Urothelium cell line (cell line): ENCODE data around the gene CBX7.
A peak's percentile ranks its signal among the peaks of the same experiment; 100 is the strongest.

ENCODE experiments used
- DNase-seq: peaks from one replicate; pipeline ENCODE4 v3.0.0; 2011; ENCODE audit warnings: low spot score, mixed read lengths
- FAIRE-seq: peaks from 2 replicates; lab custom pipeline; 2011; peaks lifted over from hg19 to GRCh38; lab: Jason Lieb, UNC

The CBX7 gene

DNA sequence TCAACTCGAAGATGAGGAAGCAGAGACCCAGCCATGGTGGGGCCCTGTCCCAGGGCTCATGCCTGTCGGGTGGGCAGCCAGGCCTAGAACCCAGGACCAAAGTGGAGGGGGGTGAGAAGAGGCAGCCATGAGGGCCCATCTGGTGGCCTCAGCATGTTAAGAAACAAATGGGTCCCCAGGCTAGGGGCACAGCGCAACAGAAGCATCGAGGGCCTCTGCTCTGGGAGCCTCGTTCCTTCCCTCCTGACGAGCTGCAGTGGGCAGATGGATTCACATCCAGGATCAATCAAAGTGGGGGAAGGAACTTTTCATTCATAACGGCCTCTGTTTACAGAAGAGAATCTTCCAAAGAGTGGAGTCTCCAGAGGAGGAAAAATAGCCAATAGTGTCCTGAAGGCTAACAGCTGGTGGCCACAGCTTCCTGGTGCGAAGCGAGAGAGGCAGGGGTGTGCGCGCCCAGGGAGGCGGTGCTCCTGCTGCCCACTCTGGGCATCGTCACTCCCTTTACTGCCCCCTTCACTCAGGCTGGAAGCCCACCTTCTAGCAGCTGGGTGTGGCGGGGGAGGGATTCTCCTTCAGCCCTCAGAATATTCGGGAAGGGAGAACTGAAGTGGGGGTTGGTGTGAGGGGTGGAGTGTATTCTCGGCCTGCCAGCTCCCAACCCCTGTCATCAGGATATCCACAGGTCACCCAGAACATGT is 4.3 kb downstream of the CBX7 start:
- FAIRE-seq = peak; percentile 5
- DNase-seq = no peak

DNA sequence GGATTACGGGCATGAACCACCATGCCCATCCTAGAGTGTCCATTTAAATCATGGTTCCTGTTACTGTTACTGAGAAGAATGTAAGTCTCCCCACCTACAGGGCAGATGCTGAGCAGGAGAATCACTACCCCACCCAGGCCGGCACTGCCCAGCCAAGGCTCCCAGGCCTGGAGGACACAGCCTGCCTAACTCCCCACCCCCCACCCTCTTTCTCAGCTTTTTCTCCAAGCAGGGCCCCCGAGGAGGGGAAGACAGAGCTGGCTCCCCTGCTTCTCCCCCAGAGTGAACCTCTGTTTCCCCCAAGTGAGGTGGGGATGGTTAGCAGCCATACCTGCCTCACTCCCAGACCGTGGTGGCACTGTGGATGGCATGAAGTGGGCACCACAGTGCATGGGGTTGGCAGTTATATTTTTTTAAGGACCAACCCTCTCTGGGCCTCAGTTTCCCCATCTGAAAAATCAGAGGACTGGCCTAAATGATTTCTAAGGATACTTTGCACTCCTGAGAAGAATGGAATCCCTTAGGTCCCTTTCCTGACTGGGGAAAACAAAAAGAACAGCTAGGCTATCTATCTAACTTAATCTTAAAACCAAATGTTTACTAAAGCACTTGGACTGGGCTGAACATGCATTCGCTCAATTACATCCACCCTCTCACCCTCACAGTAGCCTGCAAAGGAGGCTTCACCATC is 5.0 kb downstream of the CBX7 start:
- FAIRE-seq = no peak

DNA sequence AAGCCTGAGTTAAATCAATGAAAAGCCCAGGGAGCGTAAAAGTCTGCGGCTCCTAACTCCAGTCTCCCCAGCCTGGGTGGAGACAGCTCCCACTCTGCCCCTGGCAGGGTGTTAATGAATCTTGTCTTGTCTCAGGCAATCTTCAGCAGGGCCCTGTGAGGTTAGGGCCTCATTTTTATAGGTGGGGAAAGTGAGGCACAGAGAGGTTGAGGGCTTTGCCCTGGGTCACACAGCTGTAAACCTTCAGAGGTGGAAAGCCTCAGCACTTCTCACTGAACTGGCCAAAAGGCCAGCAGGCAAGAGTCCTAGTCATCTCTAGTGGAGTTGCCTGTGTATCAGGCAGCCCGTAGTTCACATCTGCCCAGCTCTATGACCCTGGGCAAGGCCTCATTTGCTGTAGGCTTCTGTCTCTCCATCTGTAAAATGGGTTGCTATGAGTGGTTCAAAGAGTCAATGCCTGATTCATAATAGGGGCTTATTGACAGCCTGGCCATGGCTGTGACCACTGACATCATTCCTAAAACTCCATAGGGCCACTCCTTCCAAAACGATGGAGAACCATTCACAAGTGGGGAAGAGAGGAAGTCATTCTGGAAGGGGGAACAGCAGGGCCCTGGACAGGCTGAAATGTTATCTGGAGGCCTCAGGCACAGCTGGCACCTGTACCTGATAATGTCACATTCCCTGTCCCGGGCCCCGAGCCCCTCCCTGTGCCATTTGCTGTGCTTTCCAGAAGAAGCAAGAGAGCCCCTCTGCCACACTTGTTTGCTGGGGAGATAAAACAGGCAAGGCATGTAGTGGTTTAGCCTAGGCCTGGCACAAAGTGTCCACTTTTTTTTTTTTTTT is 6.0 kb downstream of the CBX7 start:
- DNase-seq = no peak
- FAIRE-seq = no peak

More for the DNA sequence above, 5.0 kb downstream of the CBX7 start:
- DNase-seq = no peak

DNA sequence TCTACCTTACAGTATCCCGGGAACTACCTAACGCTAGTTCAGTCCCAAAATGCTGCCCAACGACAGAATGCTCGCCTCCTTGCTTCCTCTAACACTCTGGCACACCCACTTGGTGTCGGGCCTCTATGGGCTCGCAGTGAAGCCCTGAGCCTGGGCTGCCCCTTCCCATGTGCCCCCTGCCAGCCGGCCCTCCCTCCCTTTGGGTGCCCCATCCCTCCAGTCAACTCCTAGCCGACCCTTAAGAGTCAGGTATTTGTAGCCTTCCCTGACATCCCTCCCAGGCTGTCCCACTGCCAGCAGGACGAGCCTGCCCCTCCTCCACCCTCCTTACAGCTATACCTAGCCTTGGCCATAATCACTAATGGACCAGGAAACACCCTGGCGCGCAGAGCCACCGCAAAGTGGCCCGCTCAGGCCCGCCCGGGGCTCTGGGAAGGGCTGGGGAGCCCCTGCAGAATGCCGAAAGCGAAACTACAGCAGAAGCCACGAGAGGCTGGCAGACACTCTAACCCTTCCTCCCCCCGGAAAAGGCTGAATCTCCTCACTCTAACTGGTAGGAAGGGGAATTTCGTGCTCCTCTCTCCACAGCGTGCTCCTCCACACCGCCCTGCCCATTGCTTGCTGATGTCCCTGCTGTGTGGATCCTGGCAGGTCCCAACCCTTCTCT is 8.2 kb downstream of the CBX7 start:
- no peak for FAIRE-seq
- no peak for DNase-seq

DNA sequence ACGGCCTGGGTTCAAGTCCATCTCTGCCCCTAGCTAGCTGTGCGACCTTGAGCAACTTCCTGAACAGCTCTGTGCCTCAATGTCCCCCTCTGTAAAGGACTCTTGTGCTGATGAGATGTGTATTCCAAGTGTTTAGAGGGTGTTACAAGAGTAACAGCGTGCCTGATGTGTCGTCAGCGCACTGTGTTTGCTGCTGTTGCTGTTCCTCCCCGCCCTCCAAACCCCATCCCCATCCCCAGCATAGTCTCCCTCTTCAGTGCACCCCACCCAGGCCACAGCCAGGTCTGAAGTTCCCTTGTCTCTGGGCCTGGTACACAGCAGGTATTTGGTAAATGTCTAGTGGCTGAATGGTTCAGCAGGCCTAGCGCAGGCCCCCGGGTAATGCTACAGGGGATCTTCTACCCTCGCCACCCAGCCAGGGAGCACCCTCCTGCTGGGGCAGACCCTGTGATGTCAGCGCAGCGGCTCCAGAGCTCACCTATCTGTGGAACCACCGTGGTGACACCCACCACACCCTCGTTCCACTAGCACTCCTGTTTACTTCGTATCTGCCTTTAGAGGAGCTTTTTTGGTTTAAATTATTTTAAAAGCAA is 10.3 kb downstream of the CBX7 start:
- DNase-seq = no peak
- peak; percentile 88 for FAIRE-seq

- FAIRE-seq (no peak), DNase-seq (no peak)
Observed at GRCh38 chr22:39139933-39140332, 12.5 kb downstream of the CBX7 start.

GRCh38 chr22:39138357-39138997 is 14.0 kb downstream of the CBX7 start:
- FAIRE-seq = no peak
- no peak for DNase-seq

- no peak for FAIRE-seq
- no peak for DNase-seq
Observed at GRCh38 chr22:39136317-39136716, 16.2 kb downstream of the CBX7 start.

GRCh38 chr22:39135092-39135896 is 17.2 kb downstream of the CBX7 start:
- peak; percentile 79 for DNase-seq
- peak; percentile 50 for FAIRE-seq

GRCh38 chr22:39134366-39135091 is 18.0 kb downstream of the CBX7 start:
- peak; percentile 20 for FAIRE-seq
- no peak for DNase-seq

- DNase-seq (no peak), FAIRE-seq (no peak)
Observed at GRCh38 chr22:39133871-39134270, 18.6 kb downstream of the CBX7 start.

GRCh38 chr22:39132871-39133524 is 19.5 kb downstream of the CBX7 start:
- DNase-seq (no peak), FAIRE-seq (no peak)

DNA sequence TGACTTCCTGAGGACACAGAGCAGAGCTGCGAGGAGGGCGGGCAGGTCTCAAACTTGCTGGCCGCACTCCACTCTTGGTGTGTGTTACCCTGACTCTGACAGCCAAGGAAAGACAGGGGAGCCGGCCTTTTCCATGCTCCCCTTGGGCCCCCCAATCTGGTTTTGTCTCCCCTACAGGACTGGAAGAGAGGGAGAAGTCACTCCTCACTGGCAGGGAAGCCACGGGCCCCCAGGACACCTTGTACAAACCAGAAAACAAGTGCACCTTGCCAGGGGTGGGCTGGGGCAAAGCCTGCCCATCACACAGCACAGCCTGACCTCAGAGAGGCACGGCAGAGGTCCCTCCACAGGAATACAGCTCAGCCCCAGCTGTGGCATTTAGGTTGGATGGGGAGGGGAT is 20.2 kb downstream of the CBX7 start:
- FAIRE-seq (no peak), DNase-seq (no peak)

- DNase-seq (no peak), FAIRE-seq (no peak)
Observed at GRCh38 chr22:39130892-39131855, 21.3 kb downstream of the CBX7 start.

DNA sequence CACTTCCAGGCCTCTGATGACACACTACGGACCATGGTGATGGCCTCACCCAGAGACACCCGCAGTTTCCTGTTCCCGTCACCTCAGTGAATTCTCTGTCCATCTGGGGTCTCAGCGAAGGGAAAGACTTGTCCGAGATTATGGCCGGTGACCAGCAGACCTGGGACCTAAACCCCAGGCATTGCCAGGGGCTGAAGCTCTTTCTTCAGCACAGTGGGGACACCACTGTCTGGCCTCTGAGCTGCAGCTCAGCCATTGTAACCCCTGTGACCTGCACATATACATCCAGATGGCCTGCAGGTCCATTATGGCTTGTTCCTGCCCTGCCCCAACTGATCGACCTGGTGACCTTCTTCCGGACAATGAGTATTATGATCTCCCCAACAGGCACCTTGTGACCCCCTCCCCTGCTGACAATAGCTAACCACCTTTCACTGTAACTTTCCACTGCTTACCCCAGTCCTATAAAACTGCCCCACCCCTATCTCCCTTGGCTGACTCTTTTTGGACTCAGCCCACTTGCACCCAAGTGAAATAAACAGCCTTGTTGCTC is 22.3 kb downstream of the CBX7 start:
- no peak for DNase-seq
- FAIRE-seq = no peak

DNA sequence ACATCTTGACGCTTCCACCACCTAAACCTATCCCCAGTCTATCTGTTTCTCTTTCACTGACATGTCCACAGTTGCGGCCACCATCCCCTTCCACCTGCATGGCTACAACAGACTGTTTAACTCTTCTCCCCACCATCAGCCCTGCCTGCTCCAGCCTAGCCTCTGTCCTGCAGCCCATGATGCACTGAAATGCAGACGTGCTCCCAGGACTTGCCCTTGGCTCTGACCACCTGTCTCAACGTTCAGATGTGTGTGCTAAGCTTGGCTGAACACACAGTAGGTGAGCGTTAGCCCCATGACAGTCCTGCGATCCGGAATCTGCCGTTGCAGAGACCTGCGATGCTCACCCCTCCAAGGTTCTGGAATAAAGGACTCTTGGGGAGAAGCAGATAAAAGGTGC is 22.7 kb downstream of the CBX7 start:
- FAIRE-seq (no peak), DNase-seq (no peak)

DNA sequence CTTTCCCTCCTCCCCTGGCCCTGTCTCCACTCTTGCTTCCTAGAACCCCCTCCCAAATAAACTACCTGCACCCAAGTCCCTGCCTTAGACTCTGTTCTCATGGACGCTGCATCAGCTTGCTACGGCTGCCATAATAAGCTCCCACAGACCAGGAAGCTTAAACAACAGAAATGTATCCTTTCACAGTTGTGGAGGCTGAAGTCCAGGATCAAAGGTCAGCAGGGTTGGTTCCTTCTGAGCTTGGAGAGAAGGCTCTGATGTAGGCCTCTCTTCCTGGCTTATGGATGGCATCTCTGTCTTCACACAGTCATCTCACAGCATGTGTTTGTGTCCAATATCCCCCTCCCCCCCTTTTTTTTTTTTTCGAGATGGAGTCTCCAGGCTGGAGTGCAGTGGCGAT is 23.4 kb downstream of the CBX7 start:
- FAIRE-seq (no peak), DNase-seq (no peak)
